HG03159 (cell line): ENCODE measurements around the gene C1orf198.
A peak's percentile ranks its signal among the peaks of the same experiment; 100 is the strongest.

Experiments
- ATAC-seq: cut with Tn5 transposase; IDR thresholded peaks from one replicate; pipeline ENCODE4 v1.9.1; 2021; ENCODE audit warnings: mild to moderate bottlenecking, moderate library complexity; ENCODE audit not compliant: unreplicated experiment

C1orf198 gene

DNA sequence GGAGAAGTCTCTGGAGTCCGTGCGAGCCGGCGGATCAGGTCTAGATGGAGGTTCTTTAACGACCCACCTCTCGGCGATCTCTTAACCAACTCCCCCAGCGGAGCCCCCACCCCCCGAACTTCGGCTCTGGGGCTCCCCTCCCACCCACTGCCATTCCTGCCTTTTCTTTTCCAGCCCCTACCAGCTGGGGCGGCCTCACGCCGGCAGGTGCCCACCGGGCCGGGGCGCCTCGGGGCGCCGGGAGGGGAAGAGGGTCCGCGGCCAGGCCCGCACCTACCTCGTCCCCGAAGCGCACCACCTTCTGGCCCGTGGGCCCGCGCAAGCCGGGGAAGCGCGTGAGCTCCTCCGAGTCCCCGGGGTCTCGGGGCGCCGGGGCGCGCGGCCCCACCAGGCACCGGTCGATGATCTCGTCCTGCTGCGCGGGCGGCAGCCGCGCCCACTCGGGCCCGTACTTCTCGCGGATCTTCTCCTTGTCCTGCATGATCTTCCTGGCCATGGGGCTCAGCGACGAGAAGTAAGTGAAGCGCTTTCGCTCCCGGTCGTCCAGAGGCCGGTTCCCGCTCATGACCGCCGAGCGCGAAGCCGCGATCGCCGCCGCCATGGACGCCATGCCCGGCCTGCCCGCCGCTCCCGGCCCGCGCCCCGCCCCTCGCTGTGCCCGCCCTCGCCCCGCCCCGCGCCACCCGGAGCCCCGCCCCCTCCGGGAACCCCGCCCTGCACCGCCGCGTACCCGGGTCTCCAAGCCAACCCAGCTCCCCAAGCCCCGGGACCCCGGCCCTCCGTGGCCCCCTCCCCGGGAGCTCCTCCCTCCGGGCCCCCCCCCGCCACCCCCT, at the start of gene C1orf198:
C1orf198 (minus strand) TSS at position 619 of the 833 bp plus-strand sequence; CDS start at position 610, 9 bp downstream.
- peak; percentile 68 for ATAC-seq

GRCh38 chr1:230917284-230918135, 49.2 kb upstream of the C1orf198 start:
- no peak for ATAC-seq

DNA sequence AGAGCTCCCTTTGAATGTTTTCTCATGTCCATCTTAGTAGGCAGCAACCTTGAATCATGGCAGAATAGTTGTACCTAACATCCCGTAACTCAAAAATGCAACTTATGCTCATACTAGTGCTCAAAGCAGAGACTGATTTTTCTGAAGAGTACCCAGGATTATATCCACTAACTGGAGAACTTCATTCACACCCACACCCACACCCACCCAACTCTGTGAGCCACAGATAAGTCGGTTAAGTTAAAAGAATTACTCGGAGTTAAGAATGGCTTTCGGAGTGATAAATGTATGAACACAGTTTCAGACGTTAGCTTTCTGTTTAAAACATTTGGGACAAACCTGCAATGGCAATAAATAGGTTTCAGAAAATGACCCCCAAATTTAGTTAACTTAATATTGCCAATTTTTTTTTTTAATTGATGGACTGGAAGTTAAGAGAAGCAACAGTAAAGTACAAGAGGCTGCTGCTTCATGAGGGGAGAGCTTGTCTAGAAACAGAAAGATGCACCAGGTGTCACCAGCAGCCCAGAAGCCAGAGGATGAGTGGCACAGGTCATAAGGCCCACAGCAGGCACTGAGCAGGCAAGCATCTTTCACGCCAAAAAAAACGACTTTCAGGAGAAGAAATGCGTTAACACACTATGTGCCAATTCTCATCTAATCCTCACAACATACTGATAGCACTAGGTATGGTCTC, 48.4 kb upstream of the C1orf198 start:
- ATAC-seq: no peak

DNA sequence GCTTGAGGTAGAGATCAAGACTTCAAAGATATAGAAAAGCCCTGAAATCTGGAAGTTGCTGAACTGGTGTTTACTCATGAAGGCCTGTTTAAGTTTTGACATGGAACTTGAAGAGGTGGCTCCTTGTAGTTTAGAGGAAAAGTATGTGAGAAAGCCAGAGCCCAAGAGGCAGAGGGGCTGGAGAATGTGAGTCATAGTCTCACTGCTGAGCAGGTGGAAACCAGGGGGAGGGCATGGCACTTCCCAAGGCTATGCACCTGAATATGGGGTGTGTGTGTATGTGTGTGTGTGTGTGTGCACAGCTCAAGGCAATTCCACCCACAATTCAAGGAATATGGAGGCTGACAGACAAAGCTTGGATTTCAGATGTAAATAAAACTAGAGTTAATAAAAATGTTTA, 46.8 kb upstream of the C1orf198 start:
- ATAC-seq: no peak

GRCh38 chr1:230913496-230913895, 45.2 kb upstream of the C1orf198 start:
- ATAC-seq: no peak

DNA sequence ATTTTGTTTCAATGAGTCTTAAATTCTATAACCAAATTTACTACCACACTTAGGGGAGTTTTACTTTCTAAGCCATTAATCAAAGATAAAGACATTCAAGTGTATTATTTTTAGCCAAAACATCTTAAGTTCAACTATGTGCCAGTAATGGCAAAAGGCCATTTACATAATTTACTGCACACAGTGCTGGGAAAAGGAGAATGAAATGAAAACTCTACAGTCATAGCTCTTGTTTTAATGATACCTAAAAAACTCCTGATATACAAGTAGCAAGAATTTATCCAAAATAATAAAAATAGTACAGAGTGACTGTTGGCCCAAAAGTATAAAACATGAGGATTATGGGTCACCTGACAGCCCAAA, 42.4 kb upstream of the C1orf198 start:
- ATAC-seq: no peak

DNA sequence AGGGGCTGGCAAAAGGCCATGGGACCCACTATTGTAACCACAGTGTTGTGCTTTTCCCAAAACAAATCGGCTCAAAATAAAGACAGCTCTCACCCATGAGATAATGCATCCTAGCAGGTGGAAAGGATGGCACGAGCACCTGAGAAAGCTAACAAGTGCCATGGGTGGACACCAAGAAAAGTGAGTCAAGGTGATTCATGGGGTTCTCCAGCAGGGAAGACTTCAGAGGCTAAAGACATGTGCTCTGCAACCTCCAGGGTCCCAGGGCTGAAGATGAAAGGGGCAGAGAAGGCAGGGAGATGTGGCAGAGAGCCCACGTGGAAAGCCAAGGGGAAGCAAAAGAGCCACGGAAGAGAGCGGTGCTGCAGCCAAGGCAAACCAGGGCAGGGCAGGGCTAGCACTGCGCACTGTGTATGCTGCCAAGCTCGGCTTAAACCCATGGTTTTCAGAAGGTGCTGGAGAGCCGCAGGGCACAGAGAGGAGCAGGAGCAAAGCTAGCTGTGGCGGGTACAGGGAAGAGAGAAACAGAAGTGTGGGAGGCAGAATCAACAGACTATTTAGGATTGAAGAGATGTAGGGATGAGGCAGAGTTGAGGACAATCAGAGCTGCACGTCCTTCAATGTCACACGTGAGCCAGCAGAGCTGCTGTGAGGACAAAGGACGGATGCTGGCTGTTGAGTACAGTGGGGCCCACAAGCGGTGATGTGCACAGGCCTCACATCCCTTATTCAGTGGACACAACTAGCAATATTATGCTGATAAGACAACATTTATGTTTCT, 41.8 kb upstream of the C1orf198 start:
- no peak for ATAC-seq

DNA sequence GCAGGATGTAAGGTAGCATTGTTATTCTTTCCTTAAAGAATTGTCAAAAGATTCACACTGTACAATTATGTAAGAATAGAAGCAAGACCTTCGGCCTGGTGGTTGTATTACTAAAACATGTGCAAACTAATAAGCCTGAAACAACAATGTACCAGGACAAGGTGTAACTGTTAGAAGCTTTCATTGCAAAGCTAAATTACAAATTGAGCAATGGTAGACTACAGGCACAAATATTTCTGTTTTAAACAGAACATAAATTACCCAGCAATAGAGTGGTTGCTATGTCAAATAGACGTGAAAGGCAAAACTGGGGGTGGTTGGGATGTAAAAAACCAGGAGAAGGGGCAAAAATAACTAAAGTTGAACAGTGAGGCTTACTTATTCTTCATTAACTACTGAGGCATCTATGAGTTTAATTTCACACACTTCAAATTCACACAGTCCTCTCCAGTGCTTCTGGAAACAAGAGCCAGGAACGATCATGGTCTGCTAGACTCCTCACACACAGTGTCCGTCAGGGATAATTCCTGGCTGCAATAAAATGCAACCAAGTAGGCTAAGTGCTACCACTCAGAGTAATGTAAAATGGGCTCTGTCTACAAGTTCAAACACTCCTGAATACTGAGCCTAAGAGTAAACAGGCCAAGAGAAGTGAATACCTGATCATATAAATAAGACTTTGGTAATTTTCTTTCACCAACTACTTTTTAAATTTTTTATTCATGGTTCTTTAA, 39.3 kb upstream of the C1orf198 start:
- no peak for ATAC-seq

GRCh38 chr1:230906226-230906625, 37.9 kb upstream of the C1orf198 start:
- no peak for ATAC-seq

GRCh38 chr1:230905733-230906132, 37.4 kb upstream of the C1orf198 start:
- ATAC-seq: no peak

GRCh38 chr1:230902349-230902923, 34.1 kb upstream of the C1orf198 start:
- ATAC-seq: no peak

GRCh38 chr1:230901671-230902070, 33.4 kb upstream of the C1orf198 start:
- no peak for ATAC-seq

DNA sequence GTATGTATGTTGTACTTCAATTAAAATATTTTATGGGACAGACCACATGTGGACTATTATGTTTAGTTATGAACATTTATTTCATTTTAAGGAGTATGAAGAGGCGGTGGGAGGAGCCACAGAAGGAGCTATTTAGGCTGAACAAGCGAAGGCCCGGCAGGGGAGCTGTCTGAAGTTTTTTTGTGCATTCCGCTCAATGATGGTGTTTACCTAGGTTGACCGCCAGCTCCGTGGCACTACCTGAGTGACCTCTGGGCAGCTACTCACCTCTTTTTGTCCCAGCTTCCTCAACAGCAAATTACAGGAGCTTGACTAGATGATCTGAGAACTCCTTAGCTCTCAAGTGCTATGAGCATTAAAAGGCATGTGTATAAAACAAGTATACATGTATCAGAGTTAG, 32.7 kb upstream of the C1orf198 start:
- no peak for ATAC-seq

GRCh38 chr1:230899841-230900251, 31.5 kb upstream of the C1orf198 start:
- ATAC-seq: no peak

- ATAC-seq: no peak
Observed at GRCh38 chr1:230898748-230899147, 30.4 kb upstream of the C1orf198 start.

GRCh38 chr1:230898144-230898543, 29.8 kb upstream of the C1orf198 start:
- no peak for ATAC-seq

DNA sequence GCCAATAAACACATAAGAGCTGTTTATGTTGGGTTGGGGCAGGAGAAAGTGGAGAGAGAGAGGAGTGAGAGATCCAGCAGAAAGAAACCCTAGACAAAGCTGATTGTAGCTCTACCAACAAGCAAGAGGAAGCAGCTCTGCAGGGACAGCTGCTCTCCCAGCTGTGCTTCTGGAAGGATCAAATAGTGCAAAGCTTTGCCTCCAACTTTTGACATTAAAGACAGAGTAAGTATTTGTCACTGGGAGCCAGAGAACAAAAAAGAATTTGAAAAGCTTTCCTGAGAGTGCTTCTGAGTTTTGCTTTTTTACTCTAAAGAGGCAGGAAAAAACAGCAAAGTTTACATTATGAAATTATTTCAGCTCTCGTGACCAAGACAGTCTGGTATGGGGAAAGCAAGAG, 28.5 kb upstream of the C1orf198 start:
- ATAC-seq: no peak

GRCh38 chr1:230895452-230895851, 27.1 kb upstream of the C1orf198 start:
- no peak for ATAC-seq

DNA sequence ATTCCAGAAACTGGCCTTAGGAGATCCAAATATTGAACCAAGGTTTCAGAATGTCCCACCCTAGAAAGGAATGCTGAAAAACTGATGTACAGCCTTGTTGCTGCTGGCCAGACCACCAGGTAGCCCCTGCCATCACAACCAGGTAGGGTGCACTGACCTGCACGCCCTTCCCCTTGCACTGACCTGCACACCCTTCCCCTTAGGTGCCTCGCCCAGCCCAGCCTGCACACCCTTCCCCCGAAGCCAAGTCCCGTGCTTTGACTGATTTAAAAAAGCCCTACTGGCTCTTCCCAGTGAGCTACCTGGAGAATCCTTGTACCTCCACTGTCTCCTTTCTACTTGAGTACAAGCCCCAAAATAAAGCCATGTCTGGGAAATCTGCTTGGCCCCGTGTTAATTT, 26.3 kb upstream of the C1orf198 start:
- no peak for ATAC-seq

DNA sequence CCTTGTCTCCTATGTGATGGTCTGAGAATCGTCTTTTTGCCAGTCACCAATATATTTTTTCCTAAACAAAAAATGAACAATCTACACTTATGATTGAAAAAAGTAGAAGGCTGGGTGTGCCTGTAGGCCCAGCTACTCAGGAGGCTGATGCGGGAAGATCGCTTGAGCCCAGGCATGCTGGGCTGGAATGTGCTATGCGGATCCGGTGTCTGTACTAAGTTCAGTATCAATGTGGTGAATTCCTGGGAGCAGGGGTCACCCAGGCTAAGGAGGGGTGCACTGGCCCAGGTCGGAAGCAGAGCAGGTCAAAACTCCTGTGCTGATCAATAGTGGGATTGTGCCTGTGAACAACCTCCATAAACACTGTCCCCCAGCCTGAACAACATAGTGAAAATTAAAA, 25.7 kb upstream of the C1orf198 start:
- ATAC-seq: no peak
